Karpas-422 (cell line): ENCODE data around the gene FHIT. TPM values are rescaled to one million over a fixed set of nuclear protein-coding genes. Genes with fewer than 3 reads are reported as not detected.
"Not testable (repeated sequence)": the region's sequence is repeated elsewhere in the genome, so short reads cannot be mapped to it uniquely, and the experiment has no call there.

ENCODE experiments used
- DNase-seq: peaks from one replicate; pipeline ENCODE4 v3.0.0-alpha.2; 2015
- H2AFZ ChIP-seq: fragments of 200-600 bp; sonication (generic); 2 replicates; pipeline ENCODE4 v1.6.1; 2014; ENCODE audit warnings: antibody characterized with exemption, low read length, mixed read lengths
- H3K27ac ChIP-seq: fragments of 200-600 bp; sonication (generic); 2 replicates; pipeline ENCODE4 v1.5.1; 2014; ENCODE audit warnings: mild to moderate bottlenecking, low read length, moderate library complexity
- H3K27me3 ChIP-seq: fragments of 200-600 bp; sonication (generic); 2 replicates; pipeline ENCODE4 v1.6.1; 2014; ENCODE audit warnings: low read length, mixed read lengths
- H3K36me3 ChIP-seq: fragments of 200-600 bp; sonication (generic); 2 replicates; pipeline ENCODE4 v1.6.1; 2014; ENCODE audit warnings: low read length, mixed read lengths; ENCODE audit not compliant: insufficient read depth
- H3K4me1 ChIP-seq: fragments of 200-600 bp; sonication (generic); 2 replicates; pipeline ENCODE4 v1.6.1; 2014; ENCODE audit warnings: mild to moderate bottlenecking, low read length, mixed read lengths
- H3K4me2 ChIP-seq: fragments of 200-600 bp; sonication (generic); 2 replicates; pipeline ENCODE4 v1.6.1; 2014; ENCODE audit warnings: low read length, low read depth, mild to moderate bottlenecking; ENCODE audit not compliant: poor library complexity, severe bottlenecking
- H3K4me3 ChIP-seq: fragments of 200-600 bp; sonication (generic); 2 replicates; pipeline ENCODE4 v1.5.1; 2014; ENCODE audit warnings: mild to moderate bottlenecking, antibody characterized with exemption, low read length, mixed read lengths
- H3K79me2 ChIP-seq: fragments of 200-600 bp; sonication (generic); 2 replicates; pipeline ENCODE4 v1.6.1; 2014; ENCODE audit warnings: mild to moderate bottlenecking, low read length, mixed read lengths
- H3K9ac ChIP-seq: fragments of 200-600 bp; sonication (generic); 2 replicates; pipeline ENCODE4 v1.6.0; 2014; ENCODE audit warnings: low read length
- H3K9me2 ChIP-seq: fragments of 200-600 bp; sonication (generic), shearing (Covaris generic); replicated peaks from 2 replicates; pipeline ENCODE4 v1.6.0; 2014; ENCODE audit warnings: mild to moderate bottlenecking, low read length, moderate library complexity; ENCODE audit not compliant: insufficient read depth
- H3K9me3 ChIP-seq: fragments of 300-700, 200-600 bp; sonication (generic); 2 replicates; pipeline ENCODE4 v1.6.1; 2014; ENCODE audit warnings: low read length, mixed read lengths
- H4K20me1 ChIP-seq: fragments of 200-600 bp; sonication (generic); 2 replicates; pipeline ENCODE4 v1.6.1; 2014; ENCODE audit warnings: mild to moderate bottlenecking, antibody characterized with exemption, low read length, low read depth; ENCODE audit not compliant: insufficient read depth
- total RNA-seq: library from RNA; depleted of rRNA; stranded (reverse); fragments of >200 nt; shearing (Covaris generic); gene quantifications from 2 replicates; pipeline ENCODE4 v1.2.3, GENCODE V29; 2014; ENCODE audit warnings: low replicate concordance

FHIT gene
- total RNA-seq, 1 experiment from 2014 or later = not detected

GRCh38 chr3:60912142-60912541 is 339.1 kb downstream of the FHIT start:
- Histone ChIP-seq H2AFZ (no peak overlapping the region), H3K4me3 (no peak overlapping the region), H3K4me1 (no peaks in the 10 kb centered on the region), H4K20me1 (no peaks in the 10 kb centered on the region), H3K9me3 (peaks cover 28% of the 10 kb centered on the region), H3K27me3 (no peaks in the 10 kb centered on the region), H3K36me3 (no peaks in the 10 kb centered on the region), H3K9ac (no peak overlapping the region), H3K9me2 (no peaks in the 10 kb centered on the region), H3K79me2 (no peaks in the 10 kb centered on the region), H3K4me2 (no peak overlapping the region), H3K27ac (no peak overlapping the region)
- DNase-seq = no peak

- Histone ChIP-seq H3K27ac (no peak overlapping the region), H3K4me2 (no peak overlapping the region), H3K4me1 (no peaks in the 10 kb centered on the region), H3K27me3 (no peaks in the 10 kb centered on the region), H3K9ac (no peak overlapping the region), H2AFZ (no peak overlapping the region), H3K36me3 (no peaks in the 10 kb centered on the region), H4K20me1 (no peaks in the 10 kb centered on the region), H3K9me2 (no peaks in the 10 kb centered on the region), H3K9me3 (peaks cover 32% of the 10 kb centered on the region), H3K4me3 (no peak overlapping the region), H3K79me2 (no peaks in the 10 kb centered on the region)
- DNase-seq = no peak
Observed at GRCh38 chr3:60909526-60909925, 341.7 kb downstream of the FHIT start.

GRCh38 chr3:60906283-60906682 is 345.0 kb downstream of the FHIT start:
- Histone ChIP-seq H3K36me3 (no peaks in the 10 kb centered on the region), H3K9me2 (no peaks in the 10 kb centered on the region), H3K79me2 (no peaks in the 10 kb centered on the region), H4K20me1 (no peaks in the 10 kb centered on the region), H3K4me1 (no peaks in the 10 kb centered on the region), H3K9me3 (peaks cover 30% of the 10 kb centered on the region), H2AFZ (no peak overlapping the region), H3K4me2 (no peak overlapping the region), H3K4me3 (no peak overlapping the region), H3K9ac (no peak overlapping the region), H3K27me3 (no peaks in the 10 kb centered on the region), H3K27ac (no peak overlapping the region)
- no peak for DNase-seq

- no peaks in the 10 kb centered on the region for H3K9me2 ChIP-seq
Observed at GRCh38 chr3:60898321-60898720, 352.9 kb downstream of the FHIT start.

GRCh38 chr3:60893946-60894345 is 357.3 kb downstream of the FHIT start:
- Histone ChIP-seq H3K9me3 (peaks cover 9% of the 10 kb centered on the region), H3K4me3 (no peak overlapping the region), H4K20me1 (no peaks in the 10 kb centered on the region), H3K36me3 (no peaks in the 10 kb centered on the region), H2AFZ (no peak overlapping the region), H3K9me2 (no peaks in the 10 kb centered on the region), H3K79me2 (no peaks in the 10 kb centered on the region), H3K27ac (no peak overlapping the region), H3K9ac (no peak overlapping the region), H3K4me2 (no peak overlapping the region), H3K27me3 (no peaks in the 10 kb centered on the region), H3K4me1 (no peaks in the 10 kb centered on the region)
- no peak for DNase-seq

More at GRCh38 chr3:60898321-60898720, 352.9 kb downstream of the FHIT start:
- Histone ChIP-seq H3K9me3 (peaks cover 33% of the 10 kb centered on the region), H3K27ac (no peak overlapping the region), H3K9ac (no peak overlapping the region), H3K4me1 (no peaks in the 10 kb centered on the region), H2AFZ (no peak overlapping the region), H3K27me3 (no peaks in the 10 kb centered on the region), H3K36me3 (no peaks in the 10 kb centered on the region), H3K4me2 (no peak overlapping the region), H3K79me2 (no peaks in the 10 kb centered on the region), H3K4me3 (no peak overlapping the region), H4K20me1 (no peaks in the 10 kb centered on the region)
- DNase-seq = no peak

GRCh38 chr3:60890226-60890625 is 361.0 kb downstream of the FHIT start:
- DNase-seq = no peak
- H3K27ac ChIP-seq = no peak overlapping the region
- H3K27me3 ChIP-seq = no peaks in the 10 kb centered on the region
- H3K4me3 ChIP-seq = no peak overlapping the region
- H3K9ac ChIP-seq = no peak overlapping the region
- no peak overlapping the region for H3K4me2 ChIP-seq
- peaks cover 12% of the 10 kb centered on the region for H3K9me3 ChIP-seq
- no peaks in the 10 kb centered on the region for H3K36me3 ChIP-seq
- no peak overlapping the region for H2AFZ ChIP-seq
- no peaks in the 10 kb centered on the region for H4K20me1 ChIP-seq
- H3K4me1 ChIP-seq = no peaks in the 10 kb centered on the region
- no peaks in the 10 kb centered on the region for H3K79me2 ChIP-seq
- no peaks in the 10 kb centered on the region for H3K9me2 ChIP-seq

GRCh38 chr3:60888952-60889351 is 362.3 kb downstream of the FHIT start:
- H3K79me2 ChIP-seq, DNase-seq, H3K36me3 ChIP-seq, H3K27ac ChIP-seq, H3K9me2 ChIP-seq, H4K20me1 ChIP-seq, H3K9ac ChIP-seq, H3K4me2 ChIP-seq, H2AFZ ChIP-seq, H3K4me1 ChIP-seq, H3K27me3 ChIP-seq, H3K4me3 ChIP-seq: not testable (repeated sequence)
- H3K9me3 ChIP-seq = peaks cover 11% of the 10 kb centered on the region

- Histone ChIP-seq H3K27ac (no peak overlapping the region), H3K4me2 (no peak overlapping the region), H2AFZ (no peak overlapping the region), H3K27me3 (no peaks in the 10 kb centered on the region), H3K4me1 (no peaks in the 10 kb centered on the region), H3K79me2 (no peaks in the 10 kb centered on the region), H4K20me1 (no peaks in the 10 kb centered on the region), H3K36me3 (no peaks in the 10 kb centered on the region), H3K9me2 (no peaks in the 10 kb centered on the region), H3K4me3 (no peak overlapping the region), H3K9ac (no peak overlapping the region), H3K9me3 (peaks cover 7% of the 10 kb centered on the region)
- DNase-seq = no peak
Observed at GRCh38 chr3:60887574-60887973, 363.7 kb downstream of the FHIT start.

GRCh38 chr3:60886518-60886917 is 364.7 kb downstream of the FHIT start:
- H2AFZ ChIP-seq = no peak overlapping the region
- H3K9me2 ChIP-seq = no peaks in the 10 kb centered on the region
- no peak overlapping the region for H3K4me3 ChIP-seq
- H4K20me1 ChIP-seq = no peaks in the 10 kb centered on the region
- DNase-seq = no peak
- no peak overlapping the region for H3K9ac ChIP-seq
- peaks cover 7% of the 10 kb centered on the region for H3K9me3 ChIP-seq
- H3K27me3 ChIP-seq = no peaks in the 10 kb centered on the region
- H3K36me3 ChIP-seq = no peaks in the 10 kb centered on the region
- no peak overlapping the region for H3K4me2 ChIP-seq
- no peaks in the 10 kb centered on the region for H3K79me2 ChIP-seq
- no peaks in the 10 kb centered on the region for H3K4me1 ChIP-seq
- H3K27ac ChIP-seq = no peak overlapping the region
